GM21737 (cell line): ENCODE results near the gene ZMYM3.

Experiments
- ATAC-seq: cut with Tn5 transposase; IDR thresholded peaks from one replicate; pipeline ENCODE4 v1.9.1; 2021; ENCODE audit warnings: mild to moderate bottlenecking, moderate library complexity; ENCODE audit not compliant: unreplicated experiment

Gene ZMYM3

DNA sequence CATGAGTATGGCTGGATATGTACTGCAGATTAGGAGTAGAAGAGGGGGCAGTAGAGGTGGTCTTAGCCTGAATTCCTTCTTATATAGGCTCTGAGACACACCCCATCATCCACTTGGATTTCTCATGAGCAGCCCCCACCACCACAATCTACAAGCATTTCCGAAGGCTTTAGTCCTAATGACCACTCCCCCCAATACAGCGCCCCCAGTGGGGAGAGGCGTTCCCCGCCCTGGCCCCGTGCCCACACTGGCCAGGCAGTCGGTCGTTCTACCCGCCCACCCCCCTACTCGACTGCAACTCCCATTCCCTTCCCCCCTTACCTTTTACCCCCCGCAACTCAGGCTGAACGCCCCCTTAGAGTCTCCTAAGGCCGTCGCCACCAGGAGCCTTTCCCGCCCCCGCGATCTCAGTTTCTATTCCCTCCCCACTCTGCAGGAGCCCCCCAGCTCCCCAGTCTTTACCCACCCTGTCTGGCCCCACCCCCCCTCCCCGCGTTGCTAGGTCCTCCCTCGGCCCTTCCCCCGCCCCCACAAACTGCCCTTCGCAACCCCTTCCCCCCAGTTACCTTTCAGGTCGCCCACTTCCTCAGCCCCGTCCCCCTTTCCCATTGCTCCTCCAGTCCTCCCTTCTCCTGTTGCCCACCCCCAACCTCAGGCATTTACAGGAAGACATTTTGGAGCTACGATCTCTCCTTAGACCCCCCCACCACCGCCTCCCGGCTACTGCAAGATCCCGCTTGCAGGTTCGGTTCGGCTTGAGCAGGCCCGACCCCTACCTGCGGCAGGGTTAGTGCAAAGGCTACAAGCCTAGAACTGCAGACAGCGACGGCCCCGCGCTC, 468 bp downstream of the ZMYM3 start:
- ATAC-seq, result no peak

DNA sequence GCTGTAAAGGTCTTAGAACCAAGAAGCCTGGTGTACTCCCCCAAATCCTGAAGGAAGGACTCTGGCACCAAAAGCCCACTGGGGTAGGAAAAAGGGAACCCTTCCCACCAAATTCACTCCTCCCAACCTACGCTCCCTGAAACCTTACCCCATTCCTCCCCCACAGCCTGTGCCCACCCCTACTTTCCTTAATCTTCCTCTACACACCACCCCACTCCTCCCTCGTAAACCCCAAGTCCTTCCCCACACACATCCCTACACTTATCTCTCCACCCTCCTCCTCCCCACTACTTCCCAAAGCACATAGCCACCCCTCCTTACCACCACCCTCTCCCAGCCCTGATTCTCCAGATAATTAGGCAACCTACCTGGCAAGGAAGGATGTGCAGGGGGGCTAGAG, 1.7 kb downstream of the ZMYM3 start:
- ATAC-seq, result no peak

DNA sequence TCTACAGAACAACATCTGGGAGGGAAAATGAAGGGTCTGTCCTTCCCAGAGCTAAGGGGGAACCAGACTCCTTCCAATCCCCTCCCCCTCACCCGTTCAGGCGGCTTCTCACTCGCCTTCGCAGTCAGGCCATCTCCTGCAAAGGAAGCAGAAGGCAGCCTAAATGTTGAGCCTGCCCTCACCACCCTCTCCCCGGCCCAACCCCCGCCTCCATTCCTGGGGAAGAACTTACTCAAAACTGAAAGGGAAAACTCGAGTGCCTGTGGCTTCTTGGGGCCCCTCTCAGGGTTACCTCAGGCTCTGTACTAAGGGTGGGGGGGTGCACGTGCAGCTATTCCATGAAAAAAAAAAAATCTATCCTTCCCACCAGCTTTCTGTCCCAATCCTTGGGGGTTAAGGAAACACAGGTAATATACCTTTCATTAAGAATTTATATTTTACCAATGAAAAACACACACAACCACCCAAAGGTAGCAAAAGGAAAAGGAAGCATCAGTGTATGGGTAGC, 2.4 kb downstream of the ZMYM3 start:
- no peak for ATAC-seq

DNA sequence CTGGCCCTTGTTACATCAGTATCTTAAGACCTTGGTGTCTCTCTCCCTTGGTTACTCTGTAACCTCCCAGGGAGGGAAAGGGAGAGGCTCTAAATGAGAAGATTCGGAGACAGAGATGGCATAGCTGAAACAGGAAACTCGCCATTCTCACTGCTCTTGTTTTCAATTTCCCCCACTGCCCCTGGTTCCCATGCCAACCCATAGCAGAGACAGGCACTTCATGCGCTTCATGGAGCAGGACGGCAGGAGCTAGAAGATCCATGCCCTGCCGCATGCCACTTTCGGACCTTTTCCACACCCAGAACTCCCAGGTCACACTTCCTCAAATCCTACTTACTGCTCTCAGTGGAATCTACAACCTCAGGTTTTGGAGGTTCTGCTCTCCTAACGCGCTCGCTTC, 3.1 kb downstream of the ZMYM3 start:
- ATAC-seq, result no peak

DNA sequence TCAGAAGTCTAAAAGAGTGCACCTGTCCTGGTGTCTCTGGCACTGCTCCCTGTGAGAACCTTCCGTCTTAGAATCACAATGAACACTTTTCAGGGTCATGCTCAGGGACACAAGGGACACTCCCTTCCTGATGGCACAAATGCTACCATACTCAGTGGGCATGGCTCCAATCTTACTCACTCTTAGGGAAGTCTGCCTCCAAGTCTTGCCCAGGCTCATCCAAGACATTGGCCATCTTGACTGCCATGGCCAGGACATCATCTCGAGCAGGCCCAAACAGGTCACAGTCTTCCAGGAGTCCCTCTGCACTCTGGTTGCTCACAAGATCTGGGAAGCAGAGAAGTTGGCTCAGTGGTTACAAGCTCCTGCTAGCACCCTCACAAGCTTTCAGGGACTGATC, 8.8 kb downstream of the ZMYM3 start:
- ATAC-seq, result no peak

DNA sequence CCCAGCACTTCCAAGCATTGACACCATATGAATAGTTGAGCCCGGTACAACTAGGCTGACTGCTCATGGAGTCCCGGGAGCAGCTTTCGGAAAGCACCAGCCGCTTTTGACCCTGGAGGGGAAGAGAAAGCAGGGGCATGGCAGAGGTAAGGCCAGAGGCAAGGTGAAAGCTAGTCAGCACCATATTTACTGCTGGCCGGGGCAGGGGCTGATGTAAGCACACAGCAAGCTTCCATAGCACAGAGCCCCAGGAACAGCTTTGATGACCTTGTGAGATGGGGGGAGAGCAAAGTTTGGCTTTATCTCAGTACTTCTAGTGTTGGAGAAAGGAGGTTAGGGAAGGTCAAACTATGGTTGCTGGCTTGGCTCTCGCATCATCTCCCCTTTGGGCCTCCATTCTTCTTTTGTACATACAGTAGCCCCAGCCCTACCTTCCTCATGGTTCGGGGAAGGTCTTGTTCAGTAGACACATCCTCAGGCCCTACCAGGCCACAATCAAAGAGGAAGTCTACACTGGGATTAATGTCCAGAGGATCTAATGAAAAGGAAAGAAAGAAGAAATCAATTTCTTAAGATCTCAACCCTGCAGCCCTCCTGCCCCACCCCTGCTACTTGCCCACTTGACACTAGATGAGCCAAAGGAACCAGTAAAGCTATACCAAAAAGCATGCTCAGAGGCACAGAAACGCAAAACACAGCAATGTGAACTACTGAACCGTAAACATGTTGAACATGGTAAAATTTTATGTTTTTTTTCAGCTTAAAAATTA, 9.4 kb downstream of the ZMYM3 start:
- no peak for ATAC-seq

DNA sequence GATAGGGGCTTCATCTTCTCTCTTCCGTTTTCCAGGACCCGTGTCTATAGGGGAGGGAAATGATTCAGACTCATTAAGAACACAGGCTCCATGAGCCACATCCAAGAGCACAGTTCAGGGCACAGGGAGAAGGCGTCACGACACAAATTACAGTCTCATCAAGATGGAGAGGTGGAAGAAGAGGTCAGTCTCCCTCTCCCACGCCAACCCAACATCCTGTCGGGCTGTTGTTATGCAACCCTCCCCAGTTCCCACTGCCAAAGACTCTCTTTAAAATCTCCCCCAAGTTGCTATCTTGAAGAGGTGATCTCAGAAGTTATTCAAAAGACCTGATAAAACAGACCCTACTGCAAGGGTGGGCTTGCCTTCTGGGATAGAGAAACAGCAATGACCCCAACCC, 12.6 kb downstream of the ZMYM3 start:
- no peak for ATAC-seq

DNA sequence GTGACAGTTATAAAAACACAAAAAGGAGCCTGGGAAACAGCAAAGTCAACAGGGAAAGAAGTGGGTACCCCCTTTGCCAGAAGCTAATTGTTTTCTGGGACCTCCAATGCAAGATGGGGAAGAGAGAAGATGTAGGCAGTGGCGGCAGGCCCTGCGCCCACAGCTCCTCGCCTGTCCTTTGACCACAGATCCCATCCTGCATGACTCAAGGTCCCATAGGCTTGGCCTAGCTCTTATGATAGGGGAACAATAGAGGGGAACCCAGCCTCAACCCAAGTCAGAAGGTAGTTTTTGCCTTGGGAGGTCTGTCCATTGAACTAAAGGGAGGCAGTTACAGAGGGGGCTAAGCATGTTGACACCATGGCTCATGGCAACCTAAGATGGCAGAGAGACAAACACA, 14.2 kb downstream of the ZMYM3 start:
- ATAC-seq, result no peak

DNA sequence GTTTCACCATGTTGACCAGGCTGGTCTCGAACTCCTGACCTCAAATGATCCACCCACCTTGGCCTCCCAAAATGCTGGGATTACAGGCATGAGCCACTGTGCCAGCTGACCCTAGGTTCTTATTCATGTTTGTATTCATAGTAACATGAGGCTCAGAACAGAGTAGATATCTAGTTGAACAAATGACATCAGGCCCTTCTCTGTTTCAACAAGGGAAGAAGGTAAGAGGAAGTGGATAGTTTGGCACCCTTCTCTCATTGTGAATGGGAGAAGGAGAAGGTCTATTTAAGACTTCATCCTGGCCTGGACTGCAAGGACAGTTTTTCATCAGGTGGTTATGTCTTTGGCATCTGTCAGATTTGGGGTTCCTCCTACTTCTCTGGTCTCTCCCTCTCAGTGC, 17.1 kb downstream of the ZMYM3 start:
- ATAC-seq, result no peak

DNA sequence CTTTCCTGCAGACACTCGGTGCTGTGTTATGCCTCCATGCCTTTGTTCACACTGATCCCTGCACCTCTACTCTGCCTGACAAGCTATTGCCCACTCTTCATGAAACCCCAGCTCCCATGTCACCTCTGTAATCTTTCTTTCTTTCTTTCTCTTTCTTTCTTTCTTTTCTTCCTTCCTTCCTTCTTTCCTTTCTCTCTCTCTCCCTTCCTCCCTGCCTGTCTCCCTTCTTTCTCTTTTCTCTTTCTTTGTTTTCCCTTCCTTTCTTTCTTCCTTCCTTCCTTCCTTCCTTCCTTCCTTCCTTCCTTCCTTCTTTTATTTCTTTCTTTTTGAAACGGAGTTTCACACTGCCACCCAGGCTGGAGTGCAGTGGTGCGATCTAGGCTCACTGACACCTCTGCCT, 18.5 kb downstream of the ZMYM3 start:
- no peak for ATAC-seq

DNA sequence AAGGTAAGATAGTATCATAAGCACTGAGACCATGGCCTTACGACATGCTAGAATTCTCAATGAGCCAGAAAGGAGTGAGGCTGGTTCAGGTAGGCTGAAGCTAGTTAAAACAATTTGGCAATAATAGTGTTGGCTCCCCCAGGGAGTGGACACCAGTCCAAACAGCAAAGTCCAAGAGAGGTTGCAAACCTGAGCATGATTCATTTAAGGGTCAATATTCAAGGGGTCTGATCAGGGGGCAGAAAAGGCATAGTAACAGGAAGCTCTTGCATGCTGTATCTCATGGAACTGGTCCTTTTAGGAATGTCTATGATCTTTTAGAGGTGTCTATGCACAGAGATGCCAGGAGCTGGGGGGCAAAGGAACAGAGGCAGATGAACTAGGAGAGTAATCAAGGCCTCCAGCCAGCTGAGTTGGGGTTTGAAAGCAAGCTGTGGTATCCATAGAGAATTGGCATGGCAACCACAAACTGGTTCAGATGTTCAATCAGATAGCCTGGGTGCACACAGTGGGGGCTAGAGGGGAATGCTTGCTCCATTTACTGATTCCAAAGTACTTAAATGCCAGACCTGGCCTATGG, 25.8 kb downstream of the ZMYM3 start:
- no peak for ATAC-seq

DNA sequence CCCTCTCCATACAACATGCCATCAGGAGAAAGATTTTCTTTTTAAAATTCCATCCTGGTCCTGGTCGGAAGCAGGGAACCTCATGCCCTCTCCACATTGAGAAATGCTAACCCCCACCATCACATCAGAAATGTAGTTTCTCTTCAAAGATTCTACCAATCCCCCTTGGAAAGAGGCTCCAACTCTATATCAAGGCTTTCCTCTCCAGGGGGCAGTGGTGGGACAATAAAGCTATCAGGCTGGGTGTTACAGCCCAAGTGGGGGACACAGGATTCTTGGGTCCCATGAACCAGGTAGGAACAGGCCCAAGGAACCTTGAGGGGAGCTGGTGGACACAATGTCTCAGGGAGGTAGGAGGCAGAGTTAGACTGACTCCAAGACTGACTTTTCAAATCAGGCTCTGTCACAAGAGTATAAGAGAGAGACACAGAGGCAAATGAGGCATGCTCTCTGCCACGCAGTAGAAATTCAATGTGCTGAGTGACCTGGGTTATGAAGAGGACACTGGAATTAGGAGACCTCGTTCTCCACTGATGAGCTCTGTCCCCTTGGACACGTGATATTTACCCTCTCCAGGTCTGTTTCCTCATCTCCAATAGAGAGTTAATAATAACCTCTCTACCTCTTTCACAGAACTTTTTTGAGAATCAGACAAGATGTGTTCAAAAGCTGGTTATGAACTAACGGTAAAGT, 26.4 kb downstream of the ZMYM3 start:
- no peak for ATAC-seq

DNA sequence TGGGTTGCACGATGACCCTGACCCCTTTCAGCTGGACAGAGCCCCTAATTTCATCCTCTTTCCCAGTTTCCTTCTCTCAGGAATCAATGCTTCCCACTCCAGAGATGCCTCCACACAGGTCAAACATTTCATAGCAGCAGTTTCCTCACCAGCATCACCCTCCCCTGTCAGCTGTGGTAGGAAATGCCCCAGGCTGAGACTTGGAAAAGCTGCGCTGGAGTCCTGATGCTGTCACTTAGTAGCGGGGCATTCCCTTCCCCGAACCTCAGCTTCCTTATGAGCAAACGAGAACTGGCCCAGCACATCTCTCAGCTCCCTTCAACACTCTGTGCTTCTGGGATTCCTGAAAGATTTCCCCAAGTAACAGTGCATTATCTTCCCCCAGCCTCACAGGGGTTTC, 28.3 kb downstream of the ZMYM3 start:
- no peak for ATAC-seq

DNA sequence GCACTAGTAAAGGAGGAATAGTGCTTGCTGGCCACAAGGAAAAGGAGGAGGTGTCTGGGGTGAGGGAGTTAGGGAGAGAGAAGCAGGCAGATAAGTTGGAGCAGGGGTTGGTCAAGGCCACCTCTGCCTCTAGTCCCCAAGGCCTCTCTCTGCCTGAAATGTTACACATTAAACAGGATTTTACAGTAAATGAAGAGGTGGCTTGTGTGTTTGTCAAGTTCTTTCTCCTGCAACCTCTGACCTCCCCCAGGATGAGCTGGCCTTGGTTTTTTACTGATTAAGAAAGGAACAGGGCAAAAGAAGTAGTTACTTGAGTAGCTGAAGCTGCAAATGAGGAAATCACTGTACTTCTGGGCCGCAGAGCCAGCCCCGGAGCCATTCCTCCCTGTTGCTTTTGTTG, 28.9 kb downstream of the ZMYM3 start:
- no peak for ATAC-seq

DNA sequence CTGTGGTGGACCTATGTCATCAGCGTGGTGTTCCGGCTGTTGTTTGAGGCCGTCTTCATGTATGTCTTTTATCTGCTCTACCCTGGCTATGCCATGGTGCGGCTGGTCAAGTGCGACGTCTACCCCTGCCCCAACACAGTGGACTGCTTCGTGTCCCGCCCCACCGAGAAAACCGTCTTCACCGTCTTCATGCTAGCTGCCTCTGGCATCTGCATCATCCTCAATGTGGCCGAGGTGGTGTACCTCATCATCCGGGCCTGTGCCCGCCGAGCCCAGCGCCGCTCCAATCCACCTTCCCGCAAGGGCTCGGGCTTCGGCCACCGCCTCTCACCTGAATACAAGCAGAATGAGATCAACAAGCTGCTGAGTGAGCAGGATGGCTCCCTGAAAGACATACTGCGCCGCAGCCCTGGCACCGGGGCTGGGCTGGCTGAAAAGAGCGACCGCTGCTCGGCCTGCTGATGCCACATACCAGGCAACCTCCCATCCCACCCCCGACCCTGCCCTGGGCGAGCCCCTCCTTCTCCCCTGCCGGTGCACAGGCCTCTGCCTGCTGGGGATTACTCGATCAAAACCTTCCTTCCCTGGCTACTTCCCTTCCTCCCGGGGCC, 29.7 kb downstream of the ZMYM3 start:
- no peak for ATAC-seq

DNA sequence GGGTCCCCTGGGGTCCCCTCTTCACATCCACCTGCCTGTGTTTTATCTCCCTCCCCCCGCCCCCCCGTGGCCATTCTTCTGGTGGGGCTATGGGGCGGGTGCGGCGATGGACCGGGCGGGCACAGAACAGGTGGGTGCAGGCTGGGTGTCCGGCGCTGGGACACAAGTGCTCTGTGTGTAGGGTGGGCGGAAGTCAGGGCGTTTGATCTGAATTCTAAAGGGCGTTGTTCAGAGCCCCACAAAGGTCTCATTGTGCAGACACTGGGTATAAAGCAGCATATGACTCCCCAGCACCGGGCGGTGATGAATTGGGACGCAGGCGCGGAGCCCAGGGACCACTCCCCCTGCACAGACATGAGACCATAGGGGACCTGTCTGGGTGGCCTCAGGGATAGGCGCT, 31.0 kb downstream of the ZMYM3 start, which contains the start of gene GJB1:
Gene GJB1, plus strand, starts transcription at position 296 of the 400 bp plus-strand sequence. CDS start 484 bp downstream, outside the sequence.
- ATAC-seq, result no peak

DNA sequence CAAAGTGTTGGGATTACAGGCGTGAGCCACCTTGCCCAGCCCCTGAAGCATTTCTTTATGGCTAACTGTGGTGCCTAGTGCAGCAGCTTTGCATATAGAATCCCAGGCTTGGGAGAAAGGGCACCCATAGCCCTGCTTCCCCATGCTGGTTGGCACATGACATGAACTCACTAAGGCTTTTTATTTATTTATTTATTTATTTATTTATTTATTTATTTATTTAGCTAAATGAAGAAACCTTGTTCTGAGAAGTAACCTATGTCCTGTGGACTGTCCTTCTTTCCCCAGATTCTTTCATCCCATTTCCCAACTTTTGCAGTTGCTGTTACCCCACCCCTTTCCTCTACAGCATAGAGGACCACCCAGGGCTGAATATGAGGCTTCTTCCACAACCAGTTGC, 32.8 kb downstream of the ZMYM3 start:
- ATAC-seq, result no peak

DNA sequence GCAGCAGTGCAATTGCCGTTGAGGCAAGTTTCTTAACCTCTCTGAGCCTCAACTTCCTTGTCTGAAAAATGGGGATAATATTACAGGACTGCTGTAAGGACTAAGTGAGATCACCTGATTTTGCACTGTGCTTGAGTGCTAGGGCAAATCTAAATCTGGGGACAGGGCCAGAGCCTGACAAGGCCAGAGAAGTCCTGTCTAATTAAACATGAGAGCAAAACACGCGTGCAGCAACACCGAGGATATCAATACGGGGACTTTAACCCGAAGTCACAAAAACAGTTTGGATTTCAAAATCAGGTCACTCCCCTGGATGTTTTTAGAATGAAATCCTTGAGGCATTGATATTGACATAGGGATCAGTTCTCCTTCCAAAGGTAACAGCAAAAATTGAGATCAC, 36.6 kb downstream of the ZMYM3 start:
- no peak for ATAC-seq

DNA sequence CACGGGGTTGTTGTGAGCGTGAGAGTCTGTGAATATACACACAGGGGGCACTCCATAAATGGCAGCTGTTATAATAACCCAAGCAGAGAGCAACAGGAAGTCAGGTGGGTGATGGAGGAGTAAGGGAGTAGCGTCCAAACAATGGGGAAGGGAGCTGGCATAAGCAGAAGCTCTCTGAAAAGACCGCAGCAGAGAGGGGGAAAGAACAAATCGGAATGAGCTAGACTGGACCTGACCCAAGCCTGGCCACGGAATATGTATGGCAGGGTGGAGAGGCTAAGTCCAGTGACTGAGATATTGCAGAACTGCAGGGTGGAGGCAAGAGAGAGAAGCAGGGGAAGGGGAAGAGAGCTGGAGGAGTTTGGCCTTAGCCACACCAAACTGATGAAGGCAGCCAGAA, 37.5 kb downstream of the ZMYM3 start:
- ATAC-seq, result no peak

DNA sequence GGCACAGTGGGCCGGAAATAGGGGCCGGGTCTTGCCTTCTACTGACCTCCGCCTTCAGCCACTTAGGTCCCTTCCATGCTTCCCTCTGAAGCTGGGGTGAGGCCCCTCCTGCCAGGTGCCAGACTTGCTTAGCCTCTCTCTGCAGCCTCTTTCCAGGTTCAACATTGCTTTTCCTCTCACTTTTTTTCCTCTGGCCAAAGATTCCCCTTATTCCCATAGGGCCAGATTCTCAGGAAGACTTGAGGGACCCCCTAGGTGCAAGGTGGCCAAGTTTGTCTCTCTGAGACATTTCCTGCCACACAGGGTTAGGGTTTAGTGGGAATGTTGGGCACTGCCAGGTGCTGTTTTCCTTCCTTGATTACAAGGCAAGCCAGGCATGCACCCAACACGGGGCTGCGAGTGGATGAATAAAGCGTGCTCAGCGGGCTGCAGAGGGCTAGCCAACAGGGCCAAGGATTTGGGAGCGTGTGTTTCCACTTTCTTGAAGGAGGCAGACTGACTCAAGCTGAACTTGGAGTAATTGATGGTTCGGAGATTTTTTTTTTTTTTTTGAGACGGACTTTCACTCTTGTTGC, 38.5 kb downstream of the ZMYM3 start:
- no peak for ATAC-seq
